ENCODE results near the gene BLZF1. TPM values are rescaled to one million over a fixed set of nuclear protein-coding genes. Genes with fewer than 3 reads are reported as not detected.

Gene BLZF1
- total RNA-seq, result 10 to 100 TPM; 38.3 to 51.3 TPM

GRCh38 chr1:169367686-169368405 lies at the start of gene BLZF1, which contains the start of gene NME7:
Gene BLZF1, plus strand, starts transcription at chr1:169368195. Its CDS starts 1,328 bp downstream, at chr1:169369523.
Gene NME7, minus strand, starts transcription at chr1:169367797. Its CDS starts 87 bp downstream, at chr1:169367710.

GRCh38 chr1:169427081-169427641 lies 59.2 kb downstream of the BLZF1 start, which contains the start of gene CCDC181:
Gene CCDC181, minus strand, starts transcription at chr1:169427474. Its CDS starts 2,547 bp downstream, at chr1:169424927.

Other genes starting within 250 kb of the BLZF1 start
- 10 to 100 TPM; 22.0 TPM for gene NME7, start 398 bp upstream of the BLZF1 start, total RNA-seq
- under 1 TPM; 0.33 to 0.69 TPM for gene CCDC181, start 59.3 kb downstream of the BLZF1 start, total RNA-seq
- 100 to 1,000 TPM in 1 of 2 donors, 10 to 100 TPM in 1; 87.4 to 106 TPM for gene SLC19A2, start 117.7 kb downstream of the BLZF1 start, total RNA-seq
- gene F5, start 218.3 kb downstream of the BLZF1 start, total RNA-seq, result not detected

Measured in melanocyte of skin (primary cell).